ENCODE measurements around the gene PKDCC.
"Not testable (repeated sequence)": the region's sequence is repeated elsewhere in the genome, so short reads cannot be mapped to it uniquely, and the experiment has no call there.

PKDCC gene

GRCh38 chr2:42065753-42066152 is 17.9 kb downstream of the PKDCC start:
- not testable (repeated sequence) for DNase-seq (ENCODE audit: low spot score)

- DNase-seq (ENCODE audit: low spot score): not testable (repeated sequence)
Observed at GRCh38 chr2:42067001-42067400, 19.2 kb downstream of the PKDCC start.

GRCh38 chr2:42067521-42067920 is 19.7 kb downstream of the PKDCC start:
- no peak for DNase-seq (ENCODE audit: low spot score)

- DNase-seq (ENCODE audit: low spot score): no peak
Observed at GRCh38 chr2:42068571-42069178, 20.9 kb downstream of the PKDCC start.

GRCh38 chr2:42069568-42069967 is 21.7 kb downstream of the PKDCC start:
- no peak for DNase-seq (ENCODE audit: low spot score)

GRCh38 chr2:42071791-42072190 is 24.0 kb downstream of the PKDCC start:
- no peak for DNase-seq (ENCODE audit: low spot score)

- no peak for DNase-seq (ENCODE audit: low spot score)
Observed at GRCh38 chr2:42072349-42073118, 24.7 kb downstream of the PKDCC start.

GRCh38 chr2:42073739-42074503 is 26.1 kb downstream of the PKDCC start:
- no peak for DNase-seq (ENCODE audit: low spot score)

- no peak for DNase-seq (ENCODE audit: low spot score)
Observed at GRCh38 chr2:42074661-42075060, 26.8 kb downstream of the PKDCC start.

- no peak for DNase-seq (ENCODE audit: low spot score)
Observed at GRCh38 chr2:42076357-42077225, 28.8 kb downstream of the PKDCC start.

- no peak for DNase-seq (ENCODE audit: low spot score)
Observed at GRCh38 chr2:42077343-42077742, 29.5 kb downstream of the PKDCC start.

GRCh38 chr2:42079737-42080287 is 32.0 kb downstream of the PKDCC start:
- DNase-seq (ENCODE audit: low spot score): no peak

- DNase-seq (ENCODE audit: low spot score): not testable (repeated sequence)
Observed at GRCh38 chr2:42081151-42081550, 33.3 kb downstream of the PKDCC start.

GRCh38 chr2:42082016-42082415 is 34.2 kb downstream of the PKDCC start:
- DNase-seq (ENCODE audit: low spot score): no peak

GRCh38 chr2:42084231-42084671 is 36.4 kb downstream of the PKDCC start:
- DNase-seq (ENCODE audit: low spot score): no peak

- not testable (repeated sequence) for DNase-seq (ENCODE audit: low spot score)
Observed at GRCh38 chr2:42085070-42085469, 37.2 kb downstream of the PKDCC start.

- DNase-seq (ENCODE audit: low spot score): no peak
Observed at GRCh38 chr2:42085706-42086487, 38.1 kb downstream of the PKDCC start.

GRCh38 chr2:42086500-42086953 is 38.7 kb downstream of the PKDCC start:
- DNase-seq (ENCODE audit: low spot score): peak; percentile 70

GRCh38 chr2:42087137-42087856 is 39.5 kb downstream of the PKDCC start:
- no peak for DNase-seq (ENCODE audit: low spot score)

- no peak for DNase-seq (ENCODE audit: low spot score)
Observed at GRCh38 chr2:42087857-42088195, 40.0 kb downstream of the PKDCC start.

Measured in ecto neural progenitor cell (in vitro differentiated cells).